Heart right ventricle (tissue), 16 donors: ENCODE measurements around the gene RHOT2. TPM values are rescaled to one million over a fixed set of nuclear protein-coding genes. Genes with fewer than 3 reads are reported as not detected.

Source experiments
- ATAC-seq, 8 donors: fragments of 200-7000 bp; cut with Tn5 transposase; one replicate each; pipeline ENCODE4 v1.9.1; 2020; ENCODE audit warnings: mild to moderate bottlenecking in 8 of 8, moderate library complexity in 8 of 8, moderate number of reproducible peaks in 1 of 8
- DNase-seq, 2 donors: peaks; one replicate each; pipeline ENCODE4 v3.0.0-alpha.2; 2020
- H3K27ac ChIP-seq, 10 donors: fragments of 200-600 bp; sonication (generic) in 2 of 10; one replicate each; pipeline versions ENCODE4 v1.5.0 to v1.8.0; 2020 to 2022; ENCODE audit warnings: mild to moderate bottlenecking in 3 of 10
- H3K27me3 ChIP-seq, 7 donors: fragments of 200-600 bp; one replicate each; pipeline ENCODE4 v1.8.0; 2021 to 2022; ENCODE audit warnings: mild to moderate bottlenecking in 2 of 7
- H3K36me3 ChIP-seq, 9 donors: fragments of 200-600 bp; sonication (generic) in 1 of 9; one replicate each; pipeline versions ENCODE4 v1.5.0 to v1.8.0; 2020 to 2022; ENCODE audit warnings: mild to moderate bottlenecking in 2 of 9
- H3K4me1 ChIP-seq, 9 donors: fragments of 200-600 bp; sonication (generic) in 1 of 9; one replicate each; pipeline versions ENCODE4 v1.5.0 to v1.8.0; 2020 to 2022; ENCODE audit warnings: mild to moderate bottlenecking in 4 of 9
- H3K4me3 ChIP-seq, 10 donors: fragments of 200-600 bp; sonication (generic) in 2 of 10; one replicate each; pipeline versions ENCODE4 v1.5.0 to v1.8.0; 2020 to 2022; ENCODE audit warnings: mild to moderate bottlenecking in 7 of 10, moderate library complexity in 2 of 10
- H3K9me3 ChIP-seq, 11 donors: fragments of 200-600 bp in 10 of 11; sonication (generic) in 2 of 11; one replicate each; pipeline versions ENCODE4 v1.5.0 to v1.8.0; 2013 to 2022; ENCODE audit warnings: mild to moderate bottlenecking in 2 of 11, control low read depth in 1 of 11, moderate library complexity in 1 of 11
- WGBS, 2 donors: extraction: QIAGEN DNeasy Blood & Tissue Kit; methylation state at CpG; one replicate each; pipeline ENCODE4 v1.1.7; 2013; ENCODE audit warnings: inconsistent platforms in 1 of 2; 5-methylcytosine and 5-hydroxymethylcytosine counted together
- intact Hi-C, 10 donors: fragments of 100-400 bp; cut with DNase I; formaldehyde crosslinking; loops; one replicate each; pipeline versions ENCODE4 v1.11.1 to v1.14.2; 2022
- polyA plus RNA-seq, 2 donors: library from polyadenylated mRNA; stranded (reverse); fragments of 200-250 nt; gene quantifications; one replicate each; pipeline ENCODE4 v1.2.3, GENCODE V29; 2013
- total RNA-seq, 10 donors: library from RNA; stranded (reverse); fragmentation: NEBNext Ultra II Directional in 3 of 10; extraction: Animal tissue kit (Norgen Biotek cat#: 25700) in 3 of 10; gene quantifications; one replicate each; pipeline versions ENCODE4 v1.2.1 to v1.2.4, GENCODE V29; 2021 to 2023
- TF ChIP-seq, protein P1 (sequence below), 9 donors: fragments of 200-600 bp; sonication (generic) in 2 of 9; IDR thresholded peaks; one replicate each; pipeline versions ENCODE4 v1.5.0 to v1.8.0; 2021 to 2022; ENCODE audit warnings: antibody characterized with exemption in 9 of 9, mild to moderate bottlenecking in 5 of 9, moderate library complexity in 1 of 9
- donor health status: Arrhythmogenic right ventricular cardiomyopathy.
- donor health status: ischemic (EF 13 %, LVEDD 7.1; RV severe dilation, severe dysfunction).
- donor health status: healthy with polysubstance abuse.
- donor health status: DM: no; HTN: yes; CAD: no.
- donor health status: DM: no; HTN: no; CAD: no.
- donor health status: ischemic (EF 25% LVEDD 6.9; RV normal size, moderate dysfunction).
- donor health status: ischemic (EF 25% LVEDD 5.7; RV mildly dilated, moderate dysfunction).
- donor health status: healthy.
- donor health status: DM: yes; HTN: yes; CAD: no.
- donor health status: Ischemic cardiomyopathy.
- donor health status: ischemic (EF 35%, LVEDD 5.7; RV mildly dilated, moderate dysfunction).
- donor health status: nonischemic (EF 11% LVEDD 7.7; RV severe dilation, severe dysfunction).
- donor health status: DM: yes; HTN: yes; CAD: no.
- donor health status: PGD.
- donor health status: ischemic (EF 29% LVEDD 5.4; RV normal size, mild dysfunction).
- donor health status: nonischemic (EF 23%, LVEDD 6.1; RV moderate dilation, normal function).

RHOT2 gene
- total and polyA plus RNA-seq, 12 donors, result 66.8 to 261 (median 92.6) TPM

DNA sequence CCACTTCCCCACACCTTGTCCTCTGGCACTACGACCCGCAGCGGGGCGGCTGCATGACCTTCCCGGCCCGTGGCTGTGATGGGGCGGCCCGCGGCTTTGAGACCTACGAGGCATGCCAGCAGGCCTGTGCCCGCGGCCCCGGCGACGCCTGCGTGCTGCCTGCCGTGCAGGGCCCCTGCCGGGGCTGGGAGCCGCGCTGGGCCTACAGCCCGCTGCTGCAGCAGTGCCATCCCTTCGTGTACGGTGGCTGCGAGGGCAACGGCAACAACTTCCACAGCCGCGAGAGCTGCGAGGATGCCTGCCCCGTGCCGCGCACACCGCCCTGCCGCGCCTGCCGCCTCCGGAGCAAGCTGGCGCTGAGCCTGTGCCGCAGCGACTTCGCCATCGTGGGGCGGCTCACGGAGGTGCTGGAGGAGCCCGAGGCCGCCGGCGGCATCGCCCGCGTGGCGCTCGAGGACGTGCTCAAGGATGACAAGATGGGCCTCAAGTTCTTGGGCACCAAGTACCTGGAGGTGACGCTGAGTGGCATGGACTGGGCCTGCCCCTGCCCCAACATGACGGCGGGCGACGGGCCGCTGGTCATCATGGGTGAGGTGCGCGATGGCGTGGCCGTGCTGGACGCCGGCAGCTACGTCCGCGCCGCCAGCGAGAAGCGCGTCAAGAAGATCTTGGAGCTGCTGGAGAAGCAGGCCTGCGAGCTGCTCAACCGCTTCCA is 34.4 kb upstream of the RHOT2 start:
- TF ChIP-seq, protein P1, sequence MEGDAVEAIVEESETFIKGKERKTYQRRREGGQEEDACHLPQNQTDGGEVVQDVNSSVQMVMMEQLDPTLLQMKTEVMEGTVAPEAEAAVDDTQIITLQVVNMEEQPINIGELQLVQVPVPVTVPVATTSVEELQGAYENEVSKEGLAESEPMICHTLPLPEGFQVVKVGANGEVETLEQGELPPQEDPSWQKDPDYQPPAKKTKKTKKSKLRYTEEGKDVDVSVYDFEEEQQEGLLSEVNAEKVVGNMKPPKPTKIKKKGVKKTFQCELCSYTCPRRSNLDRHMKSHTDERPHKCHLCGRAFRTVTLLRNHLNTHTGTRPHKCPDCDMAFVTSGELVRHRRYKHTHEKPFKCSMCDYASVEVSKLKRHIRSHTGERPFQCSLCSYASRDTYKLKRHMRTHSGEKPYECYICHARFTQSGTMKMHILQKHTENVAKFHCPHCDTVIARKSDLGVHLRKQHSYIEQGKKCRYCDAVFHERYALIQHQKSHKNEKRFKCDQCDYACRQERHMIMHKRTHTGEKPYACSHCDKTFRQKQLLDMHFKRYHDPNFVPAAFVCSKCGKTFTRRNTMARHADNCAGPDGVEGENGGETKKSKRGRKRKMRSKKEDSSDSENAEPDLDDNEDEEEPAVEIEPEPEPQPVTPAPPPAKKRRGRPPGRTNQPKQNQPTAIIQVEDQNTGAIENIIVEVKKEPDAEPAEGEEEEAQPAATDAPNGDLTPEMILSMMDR (IDR thresholded peaks at IDR 0.05), result no peak
- Histone ChIP-seq H3K4me3 (no peak overlapping the region), H3K4me1 (peaks cover 24 to 52% (median 47%) of the 10 kb centered on the region in 9 donors), H3K27ac (no peak overlapping the region), H3K27me3 (no peaks in the 10 kb centered on the region), H3K9me3 (no peaks in the 10 kb centered on the region), H3K36me3 (peaks cover 0 to 27% (median 0%) of the 10 kb centered on the region in 9 donors)
- 97% methylated on average over 71 to 74 of the region's 74 CpGs for WGBS, 2 donors
- no peak for ATAC-seq
- intact Hi-C loops, result loop anchor here in 1 of 10 donors (5.0 kb wide), 1 partner anchor 41 kb away; the partner anchor contains the start of gene RAB40C
- DNase-seq, result no peak

DNA sequence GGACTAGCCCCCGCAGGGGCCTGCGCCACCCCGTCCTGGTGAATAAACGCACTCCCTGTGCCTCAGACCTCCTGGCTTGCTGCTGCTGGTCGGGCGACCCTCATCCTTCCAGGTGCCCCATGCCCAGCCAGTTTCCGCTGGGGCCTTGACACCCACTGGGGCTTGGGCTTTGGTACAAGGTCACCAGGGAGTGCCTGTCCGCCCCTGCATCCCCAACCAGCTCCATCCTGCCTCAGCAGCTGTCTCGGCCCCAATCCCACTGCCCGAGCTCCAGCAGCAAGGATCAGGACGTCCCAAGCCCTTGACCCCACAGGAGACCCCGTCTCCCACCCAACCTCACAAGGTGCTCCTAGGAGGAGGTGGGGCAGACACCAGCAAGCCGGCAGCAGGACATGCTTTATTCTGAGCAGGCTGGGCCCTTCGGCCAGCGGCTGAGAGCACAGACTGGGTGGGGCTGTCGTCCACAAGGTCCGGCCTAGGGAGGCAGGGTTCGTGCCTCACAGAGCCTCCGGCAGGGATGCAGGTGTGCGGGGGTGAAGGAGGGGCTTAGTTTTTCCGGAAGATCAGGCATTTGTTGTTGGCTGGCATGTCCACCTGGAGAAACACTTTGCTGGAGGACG is 33.8 kb upstream of the RHOT2 start:
- Histone ChIP-seq H3K27me3 (no peaks in the 10 kb centered on the region), H3K4me3 (no peak overlapping the region), H3K4me1 (peaks cover 24 to 55% (median 47%) of the 10 kb centered on the region in 9 donors), H3K9me3 (no peaks in the 10 kb centered on the region), H3K27ac (no peak overlapping the region), H3K36me3 (peaks cover 0 to 21% (median 0%) of the 10 kb centered on the region in 9 donors)
- TF ChIP-seq, protein P1 (IDR thresholded peaks at IDR 0.05), result no peak
- intact Hi-C loops, result loop anchor here in 1 of 10 donors (5.0 kb wide), 1 partner anchor 42 kb away; the partner anchor contains the start of gene RAB40C
- DNase-seq (peak in 1 of 2 donors; percentile 17), ATAC-seq (no peak)
- 92 to 95% methylated on average over 21 to 22 of the region's 22 CpGs for WGBS, 2 donors

DNA sequence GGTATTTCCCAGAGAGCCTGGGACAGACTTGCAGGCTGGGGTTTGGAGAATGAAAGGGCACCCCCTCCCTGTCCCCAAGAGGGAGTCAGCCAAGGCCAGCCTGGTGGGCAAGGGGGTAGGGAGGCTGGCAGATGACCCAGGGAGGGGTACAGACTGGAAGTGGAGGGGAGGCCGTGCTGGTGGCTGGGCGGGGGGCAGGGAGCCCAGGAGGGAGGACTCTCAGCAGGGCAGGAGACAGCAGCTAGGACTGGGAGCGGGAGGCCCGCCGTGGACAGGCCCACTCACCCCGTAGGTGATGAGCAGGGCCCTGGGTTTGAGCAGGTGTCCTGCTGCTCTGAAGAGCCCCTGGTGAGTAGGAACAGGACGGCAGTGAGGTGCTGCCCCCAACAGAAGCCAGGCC is 32.9 kb upstream of the RHOT2 start:
- H3K9me3 ChIP-seq, result no peaks in the 10 kb centered on the region
- DNase-seq (peak; percentile 6 to 23), ATAC-seq (no peak)
- H3K4me1 ChIP-seq, result peaks cover 20 to 46% (median 39%) of the 10 kb centered on the region in 9 donors
- H3K27me3 ChIP-seq, result no peaks in the 10 kb centered on the region
- H3K27ac ChIP-seq, result no peak overlapping the region
- TF ChIP-seq, protein P1 (IDR thresholded peaks at IDR 0.05), result no peak
- intact Hi-C loops, result loop anchor here in 2 of 10 donors (5.0 kb wide), 1 partner anchor 43 kb away; the partner anchor contains the start of gene RAB40C (in 2 of the 2)
- 91 to 94% methylated on average over 7 of the region's 7 CpGs for WGBS, 2 donors
- H3K36me3 ChIP-seq, result peaks cover 0 to 21% (median 0%) of the 10 kb centered on the region in 9 donors
- peak overlapping the region in 9 of 10 donors; percentile 70 to 93 (median 87) for H3K4me3 ChIP-seq

DNA sequence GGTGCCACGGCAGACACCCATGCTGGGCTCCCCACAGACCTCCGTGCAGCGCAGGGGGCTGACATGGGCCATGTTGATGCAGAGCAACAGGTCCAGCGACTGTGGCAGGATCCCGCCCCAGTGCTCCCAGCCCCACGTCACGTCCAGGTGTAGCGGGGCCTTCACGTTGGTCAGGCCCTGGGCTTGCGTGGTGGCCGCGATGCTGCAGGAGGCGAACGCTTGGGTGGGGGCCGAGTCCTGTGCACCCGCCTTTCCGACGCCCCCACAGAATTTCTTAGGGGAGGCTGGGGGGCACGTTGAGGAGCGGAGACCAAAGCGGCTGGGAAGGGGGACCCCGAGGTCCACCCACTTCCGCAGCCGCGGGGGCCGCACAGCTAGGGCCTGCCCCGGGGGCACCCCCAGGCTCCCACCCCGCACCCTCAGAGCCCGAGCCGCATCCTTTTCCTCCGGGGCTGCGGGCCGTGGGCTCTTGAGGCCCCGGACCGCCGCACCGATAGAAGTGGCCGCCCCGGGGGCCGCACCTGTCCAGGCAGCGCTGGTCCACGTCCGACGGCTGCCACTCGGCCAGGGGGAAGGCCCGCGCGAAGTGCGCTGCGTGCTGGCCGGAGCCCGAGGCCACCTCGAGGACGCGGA is 32.2 kb upstream of the RHOT2 start:
- intact Hi-C loops, result loop anchor here in 3 of 10 donors (2.0 to 5.0 kb wide), 3 partner anchors 43 to 47 kb away; partner anchors contain the start of gene RAB40C (in 2 of the 3)
- DNase-seq (peak in 1 of 2 donors; percentile 23), ATAC-seq (peak in 2 of 8 donors; percentile 0 to 1)
- TF ChIP-seq, protein P1 (IDR thresholded peaks at IDR 0.05), result no peak
- WGBS, 2 donors, result 5 to 8% methylated on average over 53 to 55 of the region's 55 CpGs
- Histone ChIP-seq H3K9me3 (no peaks in the 10 kb centered on the region), H3K4me1 (peaks cover 14 to 39% (median 32%) of the 10 kb centered on the region in 9 donors), H3K36me3 (peaks cover 0 to 21% (median 0%) of the 10 kb centered on the region in 9 donors), H3K27ac (peak overlapping the region in 9 of 10 donors; percentile 90 to 99 (median 96)), H3K4me3 (peak overlapping the region; percentile 39 to 93 (median 86)), H3K27me3 (no peaks in the 10 kb centered on the region)
